Stimulated activated CD4-positive, alpha-beta T cell treated with anti-CD3 and anti-CD28 coated beads, Interleukin-2, amount 100 ng/mL, for 4 hours (primary cell): ENCODE measurements around the gene MRPL36.
A peak's percentile ranks its signal among the peaks of the same experiment; 100 is the strongest.
"Not testable (repeated sequence)": the region's sequence is repeated elsewhere in the genome, so short reads cannot be mapped to it uniquely, and the experiment has no call there.

Source experiments
- DNase-seq: peaks from one replicate; pipeline ENCODE4 v3.0.0-alpha.2; 2020; ENCODE audit warnings: low read depth

The MRPL36 gene

DNA sequence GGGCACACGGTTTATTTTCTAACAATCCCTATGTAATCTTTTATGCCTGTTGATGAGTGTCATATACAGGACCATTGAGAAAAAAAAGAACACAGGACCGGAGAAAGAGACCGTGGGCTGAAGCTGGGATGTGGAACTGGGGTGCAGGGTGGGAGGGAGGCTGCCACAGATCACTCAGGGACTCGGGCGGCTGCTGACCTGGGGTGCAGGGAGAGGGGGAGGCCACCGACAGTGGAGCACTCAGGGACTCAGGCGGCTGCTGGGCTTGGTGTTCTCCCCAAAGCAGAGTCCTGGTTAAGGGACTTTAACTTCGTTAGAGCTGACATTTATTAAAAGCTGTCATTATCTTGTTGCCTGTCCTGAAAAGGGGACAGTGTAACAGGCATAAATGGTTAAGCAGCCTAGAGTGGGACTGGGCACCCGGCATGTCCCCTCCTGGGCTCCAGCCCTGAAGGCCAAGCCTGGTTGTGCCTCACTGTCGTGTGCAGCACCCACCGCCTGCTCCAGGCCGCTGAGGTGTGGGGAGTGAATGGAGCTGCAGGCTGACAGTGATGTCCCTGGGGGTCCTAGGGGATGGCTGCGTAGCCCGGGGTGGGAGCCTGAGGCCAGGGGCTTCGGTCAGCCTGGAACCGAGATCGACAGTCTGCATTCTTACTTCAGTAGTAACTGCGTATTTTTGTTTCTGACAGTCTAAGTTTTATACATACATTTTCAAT, 15.6 kb upstream of the MRPL36 start:
- no peak for DNase-seq

DNA sequence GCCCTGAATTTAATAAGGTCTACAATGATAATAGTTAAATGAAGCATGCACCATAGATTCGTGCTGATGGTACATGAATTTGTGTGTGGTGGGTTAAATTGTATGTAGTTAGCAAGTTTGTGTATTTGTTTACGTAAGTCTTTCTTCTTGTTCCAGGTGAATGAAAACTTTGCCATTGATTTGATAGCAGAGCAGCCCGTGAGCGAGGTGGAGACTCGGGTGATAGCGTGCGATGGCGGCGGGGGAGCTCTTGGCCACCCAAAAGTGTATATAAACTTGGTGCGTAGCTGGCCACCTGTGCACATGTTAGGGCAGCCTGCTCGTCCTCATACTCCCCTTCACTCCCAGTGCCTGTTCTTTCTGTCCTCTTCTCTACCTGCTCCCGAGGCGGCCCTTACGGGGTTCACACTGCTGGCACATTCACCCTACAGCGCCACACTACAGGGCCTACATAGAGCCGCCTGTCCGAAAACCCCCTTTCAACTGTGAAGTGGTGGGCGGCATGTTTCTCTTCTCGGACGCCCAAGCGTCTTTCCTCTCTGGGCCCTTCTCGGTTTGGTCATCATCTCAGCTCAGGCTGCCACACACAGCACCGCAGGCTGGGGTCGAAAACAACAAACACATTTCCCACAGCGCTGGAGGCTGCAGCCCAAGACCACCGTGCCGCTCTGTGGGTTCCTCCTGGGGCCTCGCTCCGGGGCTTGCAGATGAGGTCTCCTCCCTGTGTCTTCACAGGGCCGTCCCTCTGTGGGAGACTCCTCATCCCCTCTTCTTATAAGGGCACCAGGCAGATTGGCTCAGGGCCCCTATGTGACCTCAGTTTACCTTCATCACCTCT, 14.8 kb upstream of the MRPL36 start:
- no peak for DNase-seq

DNA sequence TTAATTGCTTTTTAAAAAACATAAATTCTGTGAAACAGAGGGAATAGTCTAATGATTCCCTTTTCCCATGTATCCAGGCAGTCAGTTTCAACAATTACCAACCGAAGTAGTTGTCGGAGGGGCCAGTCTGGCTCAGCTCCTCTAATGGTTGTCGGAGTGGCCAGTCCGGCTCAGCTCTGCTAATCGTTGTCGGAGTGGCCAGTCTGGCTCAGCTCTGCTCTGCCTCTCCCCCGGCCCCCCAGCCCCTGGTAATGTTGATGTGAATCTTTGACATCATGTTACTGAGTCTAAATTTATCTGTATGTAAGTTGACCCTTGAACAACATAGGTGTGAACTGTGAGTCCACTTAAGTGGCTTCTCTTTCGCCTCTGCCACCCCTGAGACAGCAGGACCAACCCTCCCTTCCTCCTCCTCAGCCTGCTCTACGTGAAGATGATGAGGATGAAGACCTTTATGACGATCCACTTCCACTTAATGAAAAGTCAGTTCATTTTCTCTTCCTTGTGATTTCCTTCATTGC, 11.0 kb upstream of the MRPL36 start:
- DNase-seq = no peak

DNA sequence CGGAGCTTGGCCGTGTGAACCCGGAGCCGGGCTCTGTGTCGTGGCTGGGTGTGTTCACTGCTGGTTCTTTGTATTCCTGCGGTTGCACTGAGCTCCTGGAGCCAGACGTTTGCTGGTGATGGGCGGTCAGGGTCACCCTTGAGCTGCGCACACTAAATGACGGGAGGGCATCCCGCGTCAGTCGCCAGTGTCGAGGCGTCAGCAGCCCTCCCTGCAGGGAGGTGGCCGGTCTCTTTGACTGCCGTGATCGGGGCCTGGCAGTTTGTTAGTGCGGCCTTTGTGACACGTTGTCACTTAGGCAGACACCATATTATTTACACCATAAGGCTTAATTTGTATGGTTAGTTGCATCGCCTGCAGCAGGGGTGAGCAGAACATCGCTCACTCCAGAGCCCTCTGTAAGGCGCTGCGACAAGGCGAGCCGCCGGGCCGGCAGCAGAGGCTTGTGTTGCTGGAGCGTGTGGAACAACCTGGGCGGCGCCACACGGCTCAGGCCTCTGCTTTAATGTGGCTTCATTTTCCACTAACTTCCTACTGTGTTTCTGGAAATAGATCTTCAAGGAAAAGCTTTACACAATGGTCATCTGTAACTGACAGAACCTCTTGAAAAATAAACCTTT, 9.9 kb upstream of the MRPL36 start:
- DNase-seq = no peak

DNA sequence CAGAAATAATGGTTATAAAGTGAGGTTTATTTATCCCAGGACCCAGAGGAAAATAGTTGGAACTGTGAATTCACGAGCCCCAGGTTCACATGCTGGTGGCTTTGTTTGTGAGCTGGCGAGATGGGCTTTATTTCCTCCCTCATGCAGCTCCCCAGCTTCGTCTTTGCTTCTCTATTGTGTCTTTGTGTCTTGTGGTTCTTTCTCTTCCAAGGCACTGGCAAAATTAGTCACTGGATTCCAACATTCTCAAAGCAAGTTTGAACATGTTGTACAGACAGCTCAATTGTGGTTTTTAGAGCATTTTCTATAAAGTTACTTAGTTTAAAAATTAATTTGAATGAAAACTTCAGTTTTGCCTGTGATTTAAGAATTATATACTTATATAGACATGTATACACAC, 8.8 kb upstream of the MRPL36 start:
- no peak for DNase-seq

DNA sequence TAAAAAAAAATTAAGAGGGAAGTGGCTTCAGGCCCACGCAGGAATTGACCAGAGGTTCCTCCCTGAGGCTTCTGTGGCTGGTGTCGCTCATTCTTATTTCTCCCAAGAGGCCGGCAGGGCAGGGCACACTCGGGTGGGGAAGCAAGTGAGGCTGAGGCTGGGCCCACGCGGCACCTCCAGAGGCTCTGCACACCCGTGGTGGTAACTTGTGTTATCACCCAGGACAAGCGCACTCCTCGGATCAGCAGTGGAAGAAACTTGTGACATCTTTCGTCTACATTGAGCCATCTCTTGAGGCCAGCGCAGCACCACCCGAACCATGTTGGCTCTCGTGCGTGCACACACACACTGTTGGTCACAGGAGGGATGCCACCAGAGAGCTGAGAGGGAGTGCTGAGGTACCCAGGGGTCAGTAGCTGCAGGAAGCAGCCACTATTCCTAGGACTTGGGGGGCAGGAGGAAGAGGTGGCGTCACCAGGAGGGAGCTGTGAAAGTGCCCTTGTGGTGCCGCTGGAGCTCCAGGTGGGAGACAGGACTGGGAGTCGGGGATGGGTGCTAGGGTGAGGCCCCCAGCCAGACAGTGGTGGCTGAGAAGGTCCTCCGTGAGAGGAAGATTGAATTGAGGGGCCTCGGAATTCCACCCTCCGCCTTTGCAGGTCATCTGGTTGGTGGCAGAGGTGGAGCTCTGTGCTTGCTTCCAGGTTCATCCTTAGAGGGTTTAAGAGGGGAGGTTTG, 8.0 kb upstream of the MRPL36 start:
- no peak for DNase-seq

DNA sequence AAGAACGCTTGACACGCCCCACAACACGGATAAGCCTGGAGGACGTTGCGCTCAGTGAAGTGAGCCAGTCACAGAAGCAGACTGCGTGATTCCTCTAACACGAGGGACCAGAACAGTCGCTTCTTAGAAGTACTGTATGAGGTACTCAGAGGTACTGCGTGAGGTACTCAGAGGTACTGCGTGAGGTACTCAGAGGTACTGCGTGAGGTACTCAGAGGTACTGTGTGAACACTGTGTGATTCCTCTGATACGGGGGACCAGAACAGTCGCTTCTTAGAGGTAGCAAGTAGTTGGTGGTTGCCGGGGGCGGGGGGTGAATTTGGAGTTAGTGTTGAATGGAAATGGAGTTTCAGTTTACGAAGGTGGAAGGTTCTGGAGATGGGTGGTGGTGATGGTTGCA, 7.3 kb upstream of the MRPL36 start:
- no peak for DNase-seq

DNA sequence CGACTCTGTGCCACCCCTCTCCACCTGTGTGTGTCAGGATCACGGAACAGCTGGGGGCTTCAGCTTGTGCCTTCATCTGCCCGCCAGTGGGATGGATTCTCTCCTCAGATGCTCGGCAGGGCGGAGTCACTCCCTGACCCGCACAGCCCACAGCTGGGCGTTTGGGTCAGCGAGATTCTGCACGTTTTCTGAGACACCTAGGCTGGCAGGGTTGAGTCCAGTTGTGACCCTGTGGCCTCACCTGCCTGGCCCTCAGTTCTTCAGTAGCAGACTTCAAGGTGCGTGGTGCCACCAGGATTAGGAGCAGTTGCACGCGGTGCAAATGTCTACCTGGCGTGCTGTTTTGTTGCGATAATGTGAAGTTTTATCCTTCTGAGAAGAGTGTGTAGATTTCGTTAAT, 6.6 kb upstream of the MRPL36 start:
- DNase-seq = no peak

DNA sequence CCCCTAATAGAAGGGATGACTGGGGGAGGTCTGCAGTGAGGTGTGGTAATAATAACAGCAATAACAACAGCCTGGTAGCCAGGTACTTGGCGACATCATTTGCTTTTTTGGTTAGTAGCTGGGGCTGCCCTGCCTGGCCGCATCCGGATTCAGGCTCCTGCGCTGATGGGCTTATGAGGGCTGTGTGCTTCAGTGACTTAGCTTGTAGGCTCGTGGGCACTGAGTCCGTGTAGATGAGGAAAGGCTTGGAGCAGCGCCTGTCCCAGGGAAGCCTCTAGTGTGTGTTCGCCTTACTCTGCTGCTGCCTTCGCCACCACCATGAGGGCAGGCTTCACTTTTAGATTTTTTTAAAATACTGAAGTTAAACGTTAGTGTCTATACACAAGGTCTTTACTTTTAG, 6.1 kb upstream of the MRPL36 start:
- DNase-seq = no peak

DNA sequence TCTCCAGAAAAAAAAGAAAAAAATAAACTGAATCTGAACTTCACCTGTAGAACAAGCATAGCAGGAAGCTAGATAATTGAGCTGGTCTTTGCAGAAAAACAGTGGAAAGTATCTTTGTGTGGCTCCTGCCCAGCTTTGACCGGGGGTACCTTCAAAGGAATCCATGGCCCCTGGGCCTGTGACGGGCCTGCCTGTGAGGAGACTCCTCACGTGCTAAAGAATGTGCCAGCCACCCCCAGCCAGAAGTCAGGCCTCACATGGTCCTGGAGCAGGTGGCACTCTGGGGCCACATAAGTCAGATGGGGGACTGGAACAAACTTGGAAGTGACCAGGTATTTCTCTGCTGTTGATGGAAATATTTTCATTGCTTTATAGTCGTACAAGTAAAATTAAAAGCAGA, 5.7 kb upstream of the MRPL36 start:
- DNase-seq = no peak

DNA sequence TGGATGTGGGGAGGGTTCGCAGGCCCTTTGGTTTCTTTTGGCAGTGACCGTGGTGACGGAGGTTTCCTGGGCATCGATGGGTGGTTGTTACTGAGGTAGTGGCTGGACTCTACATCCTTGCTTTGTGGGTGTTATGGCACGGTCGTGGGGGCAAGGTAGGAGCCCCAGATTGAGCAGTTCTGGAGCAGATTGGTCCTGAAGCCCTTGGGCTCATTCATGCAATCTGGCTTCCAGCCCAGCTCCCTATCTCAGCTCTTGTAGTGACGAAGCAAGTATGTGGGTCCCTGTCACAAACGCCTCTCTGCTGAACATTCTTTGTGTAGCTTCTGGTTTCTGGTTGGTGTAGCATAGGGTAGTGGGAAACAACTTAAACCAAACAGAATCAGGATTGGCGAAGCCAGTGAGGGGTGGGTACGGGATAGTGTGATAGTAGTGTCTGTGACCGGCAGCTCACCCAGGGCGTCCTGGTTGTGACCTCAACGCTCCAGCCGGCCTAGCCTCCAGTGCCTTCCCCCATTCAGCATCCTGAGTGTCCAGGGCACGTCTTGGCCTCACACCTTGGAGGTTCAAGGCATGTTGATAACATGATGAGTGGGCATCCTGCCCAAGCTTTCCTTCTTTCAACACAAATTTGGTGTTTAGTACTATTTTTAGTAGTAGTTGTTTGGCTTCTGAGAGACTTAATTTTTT, 4.5 kb upstream of the MRPL36 start:
- no peak for DNase-seq

DNA sequence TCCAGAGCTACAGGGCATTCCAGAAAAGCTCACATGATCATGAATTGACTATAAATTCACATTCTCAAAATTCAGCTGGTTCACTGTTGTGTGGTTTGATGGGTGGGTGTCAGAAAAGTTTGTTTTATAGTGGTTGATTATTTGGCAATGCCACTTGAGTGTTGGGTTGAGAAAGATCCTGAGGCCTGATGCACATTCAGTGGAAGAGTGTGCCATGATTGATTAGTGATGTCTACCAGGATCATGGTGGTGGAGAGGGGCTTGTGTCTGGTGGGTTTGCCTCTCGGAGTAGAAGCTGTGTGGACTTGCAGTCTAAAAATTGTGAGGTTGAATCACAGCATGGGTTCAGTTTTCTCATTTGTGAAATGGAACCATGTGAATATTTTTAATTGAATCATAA, 3.6 kb upstream of the MRPL36 start:
- no peak for DNase-seq

DNA sequence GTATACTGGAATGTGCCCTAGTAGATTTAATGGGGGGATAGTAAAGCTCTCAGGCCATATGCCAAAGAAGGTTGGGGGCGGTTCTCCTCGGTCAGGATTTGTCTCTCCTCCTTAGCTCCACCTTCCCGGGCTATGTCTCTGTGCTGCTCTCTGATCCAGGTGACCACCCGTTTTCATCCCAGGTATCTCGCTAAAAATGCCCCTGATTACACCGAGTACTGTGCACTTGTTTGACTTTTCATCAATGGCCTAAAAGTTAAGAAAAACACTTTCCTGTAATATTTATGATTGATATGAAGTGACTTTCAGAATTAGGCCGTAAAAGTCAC, 2.3 kb upstream of the MRPL36 start:
- DNase-seq = no peak

DNA sequence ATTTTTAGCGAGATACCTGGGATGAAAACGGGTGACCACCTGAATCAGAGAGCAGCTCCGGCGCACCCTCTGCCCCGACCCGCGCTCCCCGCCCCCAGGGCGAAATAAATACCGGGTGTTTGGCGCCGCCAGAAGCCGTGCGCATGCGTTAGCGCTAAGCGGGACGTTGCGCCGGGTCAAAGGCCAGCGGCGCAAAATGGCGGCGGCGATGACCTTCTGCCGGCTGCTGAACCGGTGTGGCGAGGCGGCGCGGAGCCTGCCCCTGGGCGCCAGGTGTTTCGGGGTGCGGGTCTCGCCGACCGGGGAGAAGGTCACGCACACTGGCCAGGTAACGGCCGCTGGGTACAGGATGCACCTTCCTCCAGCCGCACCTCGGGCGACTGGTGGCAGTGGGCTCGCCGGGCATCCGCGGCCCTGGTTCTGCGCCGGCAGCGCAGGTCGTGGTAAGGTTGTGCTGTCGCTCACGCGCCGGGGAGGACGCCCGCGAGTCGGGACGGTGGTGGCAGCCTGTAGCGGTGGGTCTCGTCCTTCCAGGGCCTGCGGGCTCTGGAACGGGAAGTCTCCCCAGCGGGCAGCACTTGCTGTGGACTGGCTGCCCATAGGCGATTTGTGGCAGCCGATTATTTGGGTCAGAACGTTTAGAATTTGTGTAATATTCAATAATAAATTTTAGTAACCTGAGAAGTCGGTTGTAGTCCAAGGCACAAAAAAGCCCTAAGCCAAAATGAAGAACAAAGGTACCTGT, 1.8 kb upstream of the MRPL36 start, which contains the start of gene NDUFS6:
NDUFS6 (plus strand) TSS at position 186 of the 745 bp plus-strand sequence; CDS start at position 197, 11 bp downstream.
- DNase-seq = peak; percentile 63

DNA sequence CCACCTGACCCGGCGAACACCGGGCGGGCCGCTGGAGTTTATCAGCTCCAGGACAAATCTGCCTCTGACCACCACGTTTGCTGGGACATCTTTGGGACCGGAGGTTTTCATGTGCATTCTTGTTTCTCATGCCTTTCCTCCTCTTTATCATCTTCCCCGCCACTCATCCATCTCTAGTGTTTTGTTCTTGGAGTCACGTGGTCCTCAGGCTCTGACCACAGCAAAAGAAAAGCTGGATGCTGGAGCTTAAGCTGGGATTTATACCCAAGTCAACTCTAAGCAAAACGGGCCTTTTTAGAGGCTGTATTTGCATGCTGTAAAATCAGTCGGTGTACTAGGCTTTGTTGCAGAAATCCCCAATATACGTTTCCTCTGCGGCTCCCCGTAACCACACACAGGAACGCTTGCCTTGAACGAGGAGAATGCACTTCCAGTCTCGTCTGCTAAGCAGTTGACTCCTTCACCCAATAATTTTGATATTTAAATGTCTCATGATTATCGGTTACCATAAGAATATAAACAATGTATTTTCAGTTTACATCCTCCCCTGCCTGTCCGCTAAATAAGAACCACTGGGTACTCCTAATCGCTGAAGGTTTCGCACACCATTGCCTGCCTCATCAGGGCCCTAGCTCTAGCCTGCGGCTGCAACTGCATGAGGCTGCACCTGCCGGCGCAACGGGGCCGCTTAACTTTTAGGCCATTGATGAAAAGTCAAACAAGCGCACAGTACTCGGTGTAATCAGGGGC, 1.0 kb upstream of the MRPL36 start:
- peak; percentile 16 for DNase-seq

DNA sequence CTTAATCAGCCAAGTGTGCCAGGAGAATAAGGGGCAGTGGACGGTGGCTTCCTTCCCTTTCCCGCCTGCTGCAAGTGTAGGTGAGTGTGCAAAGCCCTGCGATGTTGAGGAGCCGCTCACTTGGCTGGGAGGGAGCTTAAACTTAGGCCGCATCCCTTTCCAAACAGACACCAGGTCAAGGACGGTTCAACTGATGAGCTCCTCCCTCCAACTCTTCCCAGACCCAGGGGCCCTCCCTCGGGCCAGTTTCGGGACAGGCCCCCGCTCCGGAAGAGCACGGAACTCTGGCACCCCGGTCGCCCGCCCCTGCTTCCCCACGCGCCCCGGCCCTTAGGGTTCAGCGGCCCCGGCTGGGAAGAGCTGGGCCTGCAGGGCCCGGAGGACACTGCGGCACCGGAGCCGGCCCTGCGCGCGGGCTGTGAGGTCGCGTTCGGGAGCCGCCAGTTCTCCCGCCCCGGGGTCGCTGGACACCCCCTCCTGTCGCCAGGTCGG, 481 bp downstream of the MRPL36 start:
- no peak for DNase-seq

DNA sequence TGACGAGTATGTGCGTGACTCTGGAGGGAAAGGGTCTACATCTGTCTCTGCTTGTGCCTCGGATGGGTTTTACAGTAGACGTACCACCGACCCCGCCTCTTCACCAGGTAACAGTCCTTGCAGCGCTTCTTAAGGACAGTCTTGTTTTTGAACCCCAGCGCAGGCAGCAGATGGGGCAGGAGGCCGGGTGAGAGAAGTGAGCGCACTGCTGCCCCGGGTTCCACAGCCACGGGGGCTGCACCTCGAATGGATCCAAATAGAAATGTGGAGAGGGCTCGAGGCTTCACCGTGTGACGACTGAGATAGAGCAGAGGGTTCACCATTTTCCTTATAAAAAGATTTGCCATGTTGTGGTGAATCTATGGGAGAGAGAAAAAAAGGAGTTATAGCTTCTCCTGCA, 1.0 kb downstream of the MRPL36 start:
- not testable (repeated sequence) for DNase-seq

DNA sequence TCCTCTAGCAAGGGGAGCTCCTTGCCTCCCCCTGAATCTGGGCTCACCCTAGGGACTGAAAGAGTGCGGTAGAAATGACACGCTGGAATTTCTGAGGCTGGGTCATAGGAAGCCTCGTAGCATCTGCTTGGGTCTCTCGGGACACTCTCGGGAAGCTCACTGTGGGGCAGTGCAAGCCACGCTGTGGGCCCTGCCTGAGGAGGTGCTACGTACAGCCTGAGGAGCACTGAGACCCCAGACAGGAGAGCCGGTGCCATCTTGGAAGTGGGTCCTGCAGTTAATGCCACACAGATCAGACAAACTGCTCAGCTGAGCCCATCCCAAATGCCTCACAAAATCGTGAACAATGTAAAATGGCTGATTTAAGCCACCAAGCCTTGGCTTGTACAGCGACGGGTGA, 1.8 kb downstream of the MRPL36 start:
- no peak for DNase-seq

DNA sequence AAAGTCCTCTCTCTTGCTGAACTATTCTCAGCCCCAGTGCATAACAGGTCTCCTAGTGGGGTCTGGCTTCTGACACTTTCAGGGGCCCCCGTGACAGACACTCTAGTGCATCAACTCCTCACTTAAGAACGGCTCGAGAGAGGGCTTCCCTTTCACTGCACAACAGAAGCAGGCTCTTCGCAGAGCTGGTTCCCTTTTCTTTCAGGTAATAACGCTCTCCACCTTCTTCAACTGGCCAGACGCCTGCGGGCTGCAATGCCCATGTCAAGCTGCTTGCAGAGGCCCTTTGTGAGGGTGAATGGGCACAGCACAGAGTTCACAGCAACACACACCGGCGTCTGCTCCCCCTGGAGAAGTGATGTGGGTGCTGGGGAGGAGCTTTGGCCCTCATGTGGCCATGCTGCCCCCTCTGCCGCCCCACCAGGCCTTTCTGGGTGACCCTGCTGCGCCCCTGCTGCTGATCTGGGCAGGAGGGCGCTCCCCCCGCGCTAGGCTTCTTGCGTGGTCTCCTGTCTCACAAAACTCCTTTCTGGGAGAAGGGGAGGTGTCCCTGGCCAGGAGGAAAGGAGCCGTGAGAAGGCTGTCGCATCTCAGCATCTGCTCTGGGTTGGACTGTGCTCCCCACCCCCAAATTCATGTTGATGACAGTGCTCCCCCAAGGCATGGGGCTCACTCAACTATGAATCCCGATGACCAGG, 2.4 kb downstream of the MRPL36 start:
- no peak for DNase-seq
